Ishikawa (cell line): ENCODE results near the gene TFCP2L1.

Experiments used
- CEBPB ChIP-seq: IDR thresholded peaks from 2 replicates; pipeline ENCODE4 v1.6.1; 2012
- CREB1 ChIP-seq: IDR thresholded peaks from 2 replicates; pipeline ENCODE4 v1.6.1; 2012; ENCODE audit warnings: low read depth
- EGR1 ChIP-seq: IDR thresholded peaks from 2 replicates; pipeline ENCODE4 v1.6.1; 2012
- EP300 ChIP-seq: IDR thresholded peaks from 2 replicates; pipeline ENCODE4 v1.6.1; 2012; ENCODE audit warnings: borderline replicate concordance
- FOXM1 ChIP-seq: IDR thresholded peaks from 2 replicates; pipeline ENCODE4 v1.6.1; 2012; ENCODE audit warnings: low read depth, borderline replicate concordance
- MAX ChIP-seq: IDR thresholded peaks from 2 replicates; pipeline ENCODE4 v1.6.1; 2012
- NFIC ChIP-seq: IDR thresholded peaks from 2 replicates; pipeline ENCODE4 v1.6.1; 2012
- RAD21 ChIP-seq: IDR thresholded peaks from 2 replicates; pipeline ENCODE4 v1.6.1; 2012; ENCODE audit warnings: low read depth
- TAF1 ChIP-seq: IDR thresholded peaks from 2 replicates; pipeline ENCODE4 v1.6.1; 2012; ENCODE audit warnings: low read depth, mild to moderate bottlenecking
- TCF12 ChIP-seq: IDR thresholded peaks from 2 replicates; pipeline ENCODE4 v1.6.1; 2012; ENCODE audit warnings: low read depth
- TEAD4 ChIP-seq: IDR thresholded peaks from 2 replicates; pipeline ENCODE4 v1.6.1; 2012
- YY1 ChIP-seq: IDR thresholded peaks from 2 replicates; pipeline ENCODE4 v1.6.1; 2012; ENCODE audit warnings: low read depth
- ZBTB7A ChIP-seq: IDR thresholded peaks from 2 replicates; pipeline ENCODE4 v1.6.1; 2012; ENCODE audit warnings: low read depth
- TF ChIP-seq, protein P1 (sequence below): IDR thresholded peaks from 2 replicates; pipeline ENCODE4 v1.6.1; 2012; ENCODE audit warnings: low read depth, mild to moderate bottlenecking
- TF ChIP-seq, protein P2 (sequence below): IDR thresholded peaks from 2 replicates; pipeline ENCODE4 v1.6.1; 2012

Gene TFCP2L1

DNA sequence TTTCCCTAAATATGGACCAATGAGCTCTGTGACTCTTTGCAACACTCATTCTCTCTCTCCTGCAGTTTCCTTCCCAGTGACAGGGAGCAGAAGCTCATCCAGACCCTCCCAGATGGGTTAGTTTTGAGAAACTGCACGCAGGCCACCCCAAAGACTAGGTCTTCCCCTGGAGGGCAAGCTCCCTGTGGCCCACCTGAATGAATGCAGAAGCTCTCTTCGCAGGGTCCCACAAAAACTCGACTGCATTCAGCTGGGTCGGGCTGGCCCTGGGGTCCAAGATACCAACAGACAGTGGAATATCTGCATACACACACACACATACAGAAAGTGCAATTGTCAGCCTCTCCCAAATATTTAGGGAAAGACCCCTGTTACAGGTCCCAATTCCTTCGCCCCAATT, 37.0 kb downstream of the TFCP2L1 start:
- TF ChIP-seq TCF12, result no peak
- TF ChIP-seq CREB1, result no peak
- no peak for TF ChIP-seq EP300
- TF ChIP-seq, protein P1, sequence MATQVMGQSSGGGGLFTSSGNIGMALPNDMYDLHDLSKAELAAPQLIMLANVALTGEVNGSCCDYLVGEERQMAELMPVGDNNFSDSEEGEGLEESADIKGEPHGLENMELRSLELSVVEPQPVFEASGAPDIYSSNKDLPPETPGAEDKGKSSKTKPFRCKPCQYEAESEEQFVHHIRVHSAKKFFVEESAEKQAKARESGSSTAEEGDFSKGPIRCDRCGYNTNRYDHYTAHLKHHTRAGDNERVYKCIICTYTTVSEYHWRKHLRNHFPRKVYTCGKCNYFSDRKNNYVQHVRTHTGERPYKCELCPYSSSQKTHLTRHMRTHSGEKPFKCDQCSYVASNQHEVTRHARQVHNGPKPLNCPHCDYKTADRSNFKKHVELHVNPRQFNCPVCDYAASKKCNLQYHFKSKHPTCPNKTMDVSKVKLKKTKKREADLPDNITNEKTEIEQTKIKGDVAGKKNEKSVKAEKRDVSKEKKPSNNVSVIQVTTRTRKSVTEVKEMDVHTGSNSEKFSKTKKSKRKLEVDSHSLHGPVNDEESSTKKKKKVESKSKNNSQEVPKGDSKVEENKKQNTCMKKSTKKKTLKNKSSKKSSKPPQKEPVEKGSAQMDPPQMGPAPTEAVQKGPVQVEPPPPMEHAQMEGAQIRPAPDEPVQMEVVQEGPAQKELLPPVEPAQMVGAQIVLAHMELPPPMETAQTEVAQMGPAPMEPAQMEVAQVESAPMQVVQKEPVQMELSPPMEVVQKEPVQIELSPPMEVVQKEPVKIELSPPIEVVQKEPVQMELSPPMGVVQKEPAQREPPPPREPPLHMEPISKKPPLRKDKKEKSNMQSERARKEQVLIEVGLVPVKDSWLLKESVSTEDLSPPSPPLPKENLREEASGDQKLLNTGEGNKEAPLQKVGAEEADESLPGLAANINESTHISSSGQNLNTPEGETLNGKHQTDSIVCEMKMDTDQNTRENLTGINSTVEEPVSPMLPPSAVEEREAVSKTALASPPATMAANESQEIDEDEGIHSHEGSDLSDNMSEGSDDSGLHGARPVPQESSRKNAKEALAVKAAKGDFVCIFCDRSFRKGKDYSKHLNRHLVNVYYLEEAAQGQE, result no peak
- TF ChIP-seq, protein P2, sequence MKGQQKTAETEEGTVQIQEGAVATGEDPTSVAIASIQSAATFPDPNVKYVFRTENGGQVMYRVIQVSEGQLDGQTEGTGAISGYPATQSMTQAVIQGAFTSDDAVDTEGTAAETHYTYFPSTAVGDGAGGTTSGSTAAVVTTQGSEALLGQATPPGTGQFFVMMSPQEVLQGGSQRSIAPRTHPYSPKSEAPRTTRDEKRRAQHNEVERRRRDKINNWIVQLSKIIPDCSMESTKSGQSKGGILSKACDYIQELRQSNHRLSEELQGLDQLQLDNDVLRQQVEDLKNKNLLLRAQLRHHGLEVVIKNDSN, result no peak
- no peak for TF ChIP-seq EGR1
- TF ChIP-seq CEBPB, result no peak
- no peak for TF ChIP-seq NFIC
- TF ChIP-seq YY1, result no peak
- TF ChIP-seq FOXM1, result no peak
- no peak for TF ChIP-seq TEAD4
- TF ChIP-seq RAD21, result no peak
- TF ChIP-seq ZBTB7A, result no peak
- no peak for TF ChIP-seq MAX
- no peak for TF ChIP-seq TAF1

GRCh38 chr2:121247534-121247933, 37.5 kb downstream of the TFCP2L1 start:
- TF ChIP-seq MAX (no peak), NFIC (no peak), ZBTB7A (no peak), FOXM1 (no peak), CEBPB (no peak), EP300 (no peak), RAD21 (no peak), EGR1 (no peak), YY1 (no peak), TEAD4 (no peak), CREB1 (no peak), TAF1 (no peak), TCF12 (no peak)
- TF ChIP-seq, protein P1, result no peak
- TF ChIP-seq, protein P2, result no peak

DNA sequence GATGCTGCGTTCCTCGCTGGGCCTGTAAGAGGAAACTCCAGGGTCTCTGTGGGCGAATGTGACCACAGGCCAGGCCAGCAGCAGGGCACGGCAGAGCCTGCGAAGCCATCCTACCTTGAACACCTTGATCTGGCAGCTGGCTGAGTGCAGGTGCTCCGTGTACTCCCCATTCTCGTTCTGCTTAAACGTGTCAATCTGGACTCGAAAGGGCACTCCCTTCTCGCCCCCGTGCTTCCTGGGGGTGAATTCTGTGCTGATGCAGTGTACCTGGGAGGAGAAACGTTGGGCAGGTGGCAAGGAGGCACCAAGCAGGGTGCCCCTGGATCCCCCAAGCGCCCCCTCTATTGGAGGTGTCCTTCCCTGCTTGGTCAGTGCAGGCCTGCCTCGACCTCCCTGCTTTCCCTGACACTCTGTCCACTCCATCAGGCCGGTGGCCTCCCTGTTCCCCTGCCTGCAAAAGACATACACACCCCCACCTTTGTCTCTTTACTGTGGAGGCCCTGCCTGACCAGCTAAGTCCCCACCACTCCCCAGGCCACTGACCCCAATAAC, 38.2 kb downstream of the TFCP2L1 start:
- TF ChIP-seq TEAD4 (no peak), NFIC (no peak), ZBTB7A (no peak), MAX (no peak), CEBPB (no peak), FOXM1 (no peak), CREB1 (no peak), YY1 (no peak), EP300 (no peak), RAD21 (no peak), TAF1 (no peak), TCF12 (no peak), EGR1 (no peak)

DNA sequence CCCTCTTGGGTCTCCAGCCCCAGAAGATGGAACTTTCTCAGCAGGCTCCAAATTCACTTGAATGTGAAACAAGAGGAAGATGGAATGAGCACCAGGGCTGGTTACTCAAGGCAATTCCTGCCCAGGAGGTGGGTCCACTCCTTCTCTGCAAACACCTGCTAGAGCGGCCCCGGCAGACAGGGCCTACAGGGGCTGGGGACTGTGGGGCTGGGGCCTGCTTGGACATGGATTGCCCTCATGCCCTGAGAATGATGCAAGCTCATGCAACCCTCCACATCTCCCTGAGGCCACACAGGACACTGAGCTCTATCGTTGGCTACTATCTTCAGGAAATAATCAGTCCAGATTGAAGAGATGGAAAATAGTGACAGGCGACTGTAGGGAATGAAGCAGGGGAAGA, 39.1 kb downstream of the TFCP2L1 start:
- TF ChIP-seq CREB1 (no peak), CEBPB (no peak), FOXM1 (no peak), RAD21 (no peak), ZBTB7A (no peak), MAX (no peak)
- TF ChIP-seq, protein P1, result no peak
- TF ChIP-seq, protein P2, result no peak
